HCT116 (cell line): Measurements from ENCODE around the gene PSME1. TPM values are rescaled to one million over a fixed set of nuclear protein-coding genes. Genes with fewer than 3 reads are reported as not detected.

Source experiments
- ATAC-seq: fragments of 200-7000 bp; cut with Tn5 transposase; 2 replicates; pipeline ENCODE4 v1.9.1; 2020; ENCODE audit warnings: mild to moderate bottlenecking, moderate library complexity
- BruUV-seq: library from RNA; stranded (reverse); fragments of 400-500 nt; replicated peaks from 2 replicates; lab custom pipeline; 2021; lab: Mats Ljungman, UMichigan
- CTCF ChIA-PET: fragments of 300-600 bp; sonication (Branson Sonifier 250); formaldehyde crosslinking; loops from one replicate; lab custom pipeline; 2021; ENCODE audit warnings: antibody characterized with exemption; lab: Charles Lee
- POLR2A ChIA-PET: fragments of 300-600, 350-600 bp; sonication (Branson Sonifier 250); formaldehyde crosslinking; loops from one replicate; lab custom pipeline; 2021; ENCODE audit warnings: antibody characterized with exemption; lab: Charles Lee
- RAD21 ChIA-PET, 2 experiments: fragments of 300-600 bp; sonication (Branson Sonifier 250); formaldehyde crosslinking; loops; one replicate each; lab custom pipeline; 2023; ENCODE audit warnings: low total read pairs in 2 of 2; ENCODE audit not compliant: uncharacterized antibody in 2 of 2, unreplicated experiment in 2 of 2, low non-redundant PET in 1 of 2; lab: Charles Lee
- DNase-seq: peaks from one replicate; pipeline ENCODE4 v3.0.0-alpha.2; 2010; ENCODE audit warnings: low read depth, low spot score
- H2AFZ ChIP-seq: fragments of 200-600 bp; shearing (Covaris generic), sonication (generic); 2 replicates; pipeline ENCODE4 v1.6.1; 2017; ENCODE audit warnings: low read depth, mixed run types, mixed read lengths, antibody characterized with exemption, low read length; ENCODE audit not compliant: poor library complexity, severe bottlenecking
- H3K27ac ChIP-seq: 2 replicates; pipeline ENCODE4 v1.5.1; 2012; ENCODE audit warnings: low read depth, low read length
- H3K27me3 ChIP-seq: fragments of 200-600 bp; sonication (generic); 2 replicates; pipeline ENCODE4 v1.6.1; 2016; ENCODE audit warnings: mixed run types, low read length, mixed read lengths; ENCODE audit not compliant: insufficient read depth
- H3K36me3 ChIP-seq, 2 experiments: fragments of 200-500 bp in 1 of 2; fragments of 200-600 bp in 1 of 2; sonication (Bioruptor generic) in 1 of 2; sonication (generic) in 1 of 2; 2 replicates each; pipeline versions ENCODE4 v1.5.1 to v1.6.1; 2014 to 2016; ENCODE audit warnings: low read length in 2 of 2, inconsistent platforms in 1 of 2, mixed read lengths in 1 of 2, mixed run types in 1 of 2; ENCODE audit not compliant: insufficient read depth in 2 of 2, control insufficient read depth in 1 of 2
- H3K4me1 ChIP-seq, 2 experiments: fragments of 200-600 bp in 1 of 2; sonication (generic) in 1 of 2; 2 replicates each; pipeline versions ENCODE4 v1.5.1 to v1.6.1; 2012 to 2017; ENCODE audit warnings: low read length in 2 of 2, inconsistent platforms in 1 of 2, mild to moderate bottlenecking in 1 of 2, mixed read lengths in 1 of 2, mixed run types in 1 of 2, moderate library complexity in 1 of 2; ENCODE audit not compliant: insufficient read depth in 2 of 2, control insufficient read depth in 1 of 2
- H3K4me2 ChIP-seq: fragments of 200-600 bp; sonication (generic); 2 replicates; pipeline ENCODE4 v1.6.1; 2017; ENCODE audit warnings: mixed run types, low read length, mixed read lengths
- H3K4me3 ChIP-seq, 2 experiments: fragments of 200-600 bp in 1 of 2; sonication (generic) in 1 of 2; replicated peaks in 1 of 2; 2 replicates each; pipeline ENCODE4 v1.5.1; 2011 to 2016; ENCODE audit warnings: low read length in 2 of 2, control low read depth in 1 of 2, low read depth in 1 of 2, mild to moderate bottlenecking in 1 of 2, mixed read lengths in 1 of 2, mixed run types in 1 of 2
- H3K79me2 ChIP-seq: fragments of 200-600 bp; sonication (generic); 2 replicates; pipeline ENCODE4 v1.6.1; 2017; ENCODE audit warnings: mild to moderate bottlenecking, mixed run types, low read length, moderate library complexity, mixed read lengths; ENCODE audit not compliant: insufficient read depth
- H3K9ac ChIP-seq: fragments of 200-600 bp; sonication (generic); 2 replicates; pipeline ENCODE4 v1.6.1; 2016; ENCODE audit warnings: low read length, mixed read lengths
- H3K9me2 ChIP-seq: fragments of 200-600 bp; sonication (generic), shearing (Covaris generic); 2 replicates; pipeline ENCODE4 v1.6.1; 2017; ENCODE audit warnings: mixed run types, mild to moderate bottlenecking, moderate library complexity; ENCODE audit not compliant: insufficient read depth
- H3K9me3 ChIP-seq, 2 experiments: fragments of 200-500 bp in 1 of 2; fragments of 200-600 bp in 1 of 2; sonication (Bioruptor generic) in 1 of 2; sonication (generic) in 1 of 2; 2 replicates each; pipeline ENCODE4 v1.6.1; 2014 to 2017; ENCODE audit warnings: low read length in 2 of 2, mixed read lengths in 2 of 2, inconsistent platforms in 1 of 2, low read depth in 1 of 2, mild to moderate bottlenecking in 1 of 2, mixed run types in 1 of 2, moderate library complexity in 1 of 2; ENCODE audit not compliant: control insufficient read depth in 1 of 2, insufficient read depth in 1 of 2
- H4K20me1 ChIP-seq: fragments of 200-600 bp; sonication (generic), shearing (Covaris generic); 2 replicates; pipeline ENCODE4 v1.6.1; 2017; ENCODE audit warnings: mixed run types, mild to moderate bottlenecking, moderate library complexity; ENCODE audit not compliant: insufficient read depth
- CEBPB ChIP-seq: IDR thresholded peaks from 2 replicates; pipeline ENCODE4 v1.6.1; 2012; ENCODE audit warnings: low read depth
- ELF1 ChIP-seq: IDR thresholded peaks from 2 replicates; pipeline ENCODE4 v1.6.1; 2012; ENCODE audit warnings: low read depth, borderline replicate concordance
- EZH2 ChIP-seq: fragments of 200-600 bp; sonication (generic); IDR thresholded peaks from 2 replicates; pipeline ENCODE4 v1.6.1; 2017; ENCODE audit warnings: antibody characterized with exemption, mixed run types
- FOSL1 ChIP-seq: IDR thresholded peaks from 2 replicates; pipeline ENCODE4 v1.6.1; 2012; ENCODE audit warnings: low read depth
- JUND ChIP-seq: IDR thresholded peaks from 2 replicates; pipeline ENCODE4 v1.6.1; 2012
- POLR2AphosphoS5 ChIP-seq: IDR thresholded peaks from 2 replicates; pipeline ENCODE4 v1.6.1; 2011; ENCODE audit warnings: mild to moderate bottlenecking, low read depth, low read length, moderate library complexity
- TCF7L2 ChIP-seq: IDR thresholded peaks from 2 replicates; pipeline ENCODE4 v1.7.0; 2011; ENCODE audit warnings: borderline replicate concordance, inconsistent platforms; ENCODE audit not compliant: insufficient read depth, insufficient read length; ENCODE audit errors: extremely low read depth
- ZNF274 ChIP-seq: fragments of 200-500 bp; sonication (Bioruptor generic); IDR thresholded peaks from 2 replicates; pipeline ENCODE4 v1.6.1; 2014; ENCODE audit warnings: mild to moderate bottlenecking, low read depth, low read length, inconsistent platforms
- intact Hi-C: fragments of 100-400 bp; cut with micrococcal nuclease; formaldehyde crosslinking; loops from 2 replicates; pipeline ENCODE4 v1.10.0; 2022
- total RNA-seq: library from RNA; stranded (reverse); gene quantifications from one replicate; pipeline ENCODE4 v1.2.1, GENCODE V29; 2021; ENCODE audit not compliant: unreplicated experiment
- TF ChIP-seq, protein P1 (sequence below): IDR thresholded peaks from 2 replicates; pipeline ENCODE4 v1.6.1; 2012
- TF ChIP-seq, protein P2 (sequence below): IDR thresholded peaks from 2 replicates; pipeline ENCODE4 v1.6.1; 2012; ENCODE audit warnings: low read depth

PSME1 gene
- total RNA-seq, 1 experiment from 2014 or later, result 174 TPM

DNA sequence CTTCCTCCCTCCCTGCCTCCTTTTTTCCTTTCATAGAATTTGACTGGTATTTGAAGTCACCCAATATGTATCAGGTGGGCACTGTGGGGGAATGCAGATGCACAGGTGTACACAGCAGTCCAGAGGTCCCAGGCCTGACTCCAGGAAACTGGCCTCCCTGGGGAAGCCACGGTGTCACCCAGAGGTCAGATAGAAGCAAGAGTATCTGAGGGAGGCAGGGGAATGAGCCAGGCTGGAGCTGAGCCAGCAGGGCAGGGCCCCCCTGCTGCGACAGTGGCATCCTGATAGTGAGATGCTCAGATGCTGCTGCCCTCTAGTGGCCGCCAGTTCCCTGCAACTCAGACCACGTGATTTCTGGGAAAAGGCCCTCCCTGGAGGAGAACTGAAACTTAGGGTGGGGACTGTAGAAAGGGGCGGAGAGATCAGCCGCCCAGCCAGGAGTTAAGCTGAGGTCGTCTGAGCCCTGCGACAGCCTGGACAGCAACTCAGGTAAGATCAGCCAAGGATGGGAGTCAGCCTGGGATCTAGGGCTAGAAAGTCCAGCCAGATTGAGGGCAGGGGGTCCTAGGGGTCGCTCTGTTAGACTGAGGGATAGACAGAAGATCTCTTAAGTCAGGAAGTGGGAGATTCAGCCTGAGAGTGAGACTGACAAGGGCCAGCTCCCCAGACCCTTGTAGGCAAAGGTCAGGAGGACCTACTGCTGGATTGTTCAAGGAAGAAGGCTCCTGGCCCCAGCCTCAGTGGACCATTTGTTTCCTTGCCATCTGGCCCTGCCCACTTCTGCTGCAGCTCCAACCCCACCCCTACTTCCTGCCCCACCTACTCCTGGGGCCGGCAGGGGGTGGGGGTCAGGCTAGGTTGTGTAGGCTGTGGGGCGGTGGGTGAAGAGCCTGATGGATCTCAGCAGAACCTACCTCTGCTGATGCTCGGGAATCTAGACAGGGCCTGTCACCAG is 25.1 kb downstream of the PSME1 start, which contains the start of gene IRF9 (continued):
- TF ChIP-seq ELF1, result no peak
- no peak for TF ChIP-seq EZH2
- peak; percentile 60 for TF ChIP-seq TCF7L2
- TF ChIP-seq, protein P1, sequence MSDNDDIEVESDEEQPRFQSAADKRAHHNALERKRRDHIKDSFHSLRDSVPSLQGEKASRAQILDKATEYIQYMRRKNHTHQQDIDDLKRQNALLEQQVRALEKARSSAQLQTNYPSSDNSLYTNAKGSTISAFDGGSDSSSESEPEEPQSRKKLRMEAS, result peak; percentile 86
- no peak; the same call in 1 of the 2 replicates for TF ChIP-seq JUND
- TF ChIP-seq POLR2AphosphoS5, result peak; percentile 88

DNA sequence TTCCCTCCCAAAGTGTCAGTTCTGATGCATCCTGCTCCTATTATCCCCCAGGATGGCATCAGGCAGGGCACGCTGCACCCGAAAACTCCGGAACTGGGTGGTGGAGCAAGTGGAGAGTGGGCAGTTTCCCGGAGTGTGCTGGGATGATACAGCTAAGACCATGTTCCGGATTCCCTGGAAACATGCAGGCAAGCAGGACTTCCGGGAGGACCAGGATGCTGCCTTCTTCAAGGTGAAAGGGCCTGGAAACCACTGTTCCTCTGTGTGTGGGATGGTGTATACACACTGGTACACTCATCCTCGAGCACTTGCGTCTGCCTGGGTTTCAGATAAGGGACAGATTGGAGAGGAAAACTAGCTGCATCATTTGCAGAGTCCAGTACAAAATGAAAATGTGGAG is 26.1 kb downstream of the PSME1 start:
- TF ChIP-seq, protein P2, sequence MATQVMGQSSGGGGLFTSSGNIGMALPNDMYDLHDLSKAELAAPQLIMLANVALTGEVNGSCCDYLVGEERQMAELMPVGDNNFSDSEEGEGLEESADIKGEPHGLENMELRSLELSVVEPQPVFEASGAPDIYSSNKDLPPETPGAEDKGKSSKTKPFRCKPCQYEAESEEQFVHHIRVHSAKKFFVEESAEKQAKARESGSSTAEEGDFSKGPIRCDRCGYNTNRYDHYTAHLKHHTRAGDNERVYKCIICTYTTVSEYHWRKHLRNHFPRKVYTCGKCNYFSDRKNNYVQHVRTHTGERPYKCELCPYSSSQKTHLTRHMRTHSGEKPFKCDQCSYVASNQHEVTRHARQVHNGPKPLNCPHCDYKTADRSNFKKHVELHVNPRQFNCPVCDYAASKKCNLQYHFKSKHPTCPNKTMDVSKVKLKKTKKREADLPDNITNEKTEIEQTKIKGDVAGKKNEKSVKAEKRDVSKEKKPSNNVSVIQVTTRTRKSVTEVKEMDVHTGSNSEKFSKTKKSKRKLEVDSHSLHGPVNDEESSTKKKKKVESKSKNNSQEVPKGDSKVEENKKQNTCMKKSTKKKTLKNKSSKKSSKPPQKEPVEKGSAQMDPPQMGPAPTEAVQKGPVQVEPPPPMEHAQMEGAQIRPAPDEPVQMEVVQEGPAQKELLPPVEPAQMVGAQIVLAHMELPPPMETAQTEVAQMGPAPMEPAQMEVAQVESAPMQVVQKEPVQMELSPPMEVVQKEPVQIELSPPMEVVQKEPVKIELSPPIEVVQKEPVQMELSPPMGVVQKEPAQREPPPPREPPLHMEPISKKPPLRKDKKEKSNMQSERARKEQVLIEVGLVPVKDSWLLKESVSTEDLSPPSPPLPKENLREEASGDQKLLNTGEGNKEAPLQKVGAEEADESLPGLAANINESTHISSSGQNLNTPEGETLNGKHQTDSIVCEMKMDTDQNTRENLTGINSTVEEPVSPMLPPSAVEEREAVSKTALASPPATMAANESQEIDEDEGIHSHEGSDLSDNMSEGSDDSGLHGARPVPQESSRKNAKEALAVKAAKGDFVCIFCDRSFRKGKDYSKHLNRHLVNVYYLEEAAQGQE, result no peak
- TF ChIP-seq EZH2, result no peak
- no peak for TF ChIP-seq CEBPB
- no peak for TF ChIP-seq FOSL1
- no peak for TF ChIP-seq ZNF274
- Histone ChIP-seq H3K4me1 (peaks cover 15 to 21% of the 10 kb centered on the region in 2 experiments), H3K9me3 (no peaks in the 10 kb centered on the region), H3K36me3 (peaks cover 14 to 31% of the 10 kb centered on the region in 2 experiments; a peak in 3 of 4 replicates), H3K27me3 (no peaks in the 10 kb centered on the region), H4K20me1 (no peaks in the 10 kb centered on the region), H3K4me3 (peak overlapping the region; percentile 58 to 60; a peak in 3 of 4 replicates), H3K9ac (peak overlapping the region; percentile 61), H3K9me2 (no peaks in the 10 kb centered on the region), H3K4me2 (peak overlapping the region; percentile 87), H2AFZ (no peak overlapping the region), H3K27ac (peak overlapping the region; percentile 84), H3K79me2 (no peaks in the 10 kb centered on the region)
- intact Hi-C loops, result no loop called here
- BruUV-seq, result TSS peak; percentile 33
- ChIA-PET POLR2A (interaction anchor here (1.0 to 3.1 kb wide), 4 partner anchors 15 to 51 kb away, joined by 3 to 18 read pairs (median 4); partner anchors contain the start of genes CHMP4A, PSME1, PSME2 and RNF31), RAD21 (no interaction called here), CTCF (interaction anchor here (1.0 to 3.2 kb wide), 6 partner anchors 25 to 104 kb away, joined by 4 to 20 read pairs (median 8); partner anchors contain the start of genes IPO4 and PCK2)
- DNase-seq, result no peak
- ATAC-seq, result no peak
